OCI-LY1 (cell line): ENCODE data around the gene ZDHHC11B.
"Not testable (repeated sequence)": the region's sequence is repeated elsewhere in the genome, so short reads cannot be mapped to it uniquely, and the experiment has no call there.

Experiments
- H2AFZ ChIP-seq: fragments of 200-600 bp; sonication (generic), shearing (Covaris generic); 2 replicates; pipeline ENCODE4 v1.6.0; 2014; ENCODE audit warnings: antibody characterized with exemption, mild to moderate bottlenecking, low read length
- H3F3A ChIP-seq: fragments of 200-600 bp; sonication (generic), shearing (Covaris generic); 2 replicates; pipeline ENCODE4 v1.6.0; 2014; ENCODE audit warnings: mild to moderate bottlenecking, antibody characterized with exemption, low read length, moderate library complexity; ENCODE audit not compliant: insufficient read depth
- H3K27ac ChIP-seq: fragments of 200-600 bp; sonication (generic); 2 replicates; pipeline ENCODE4 v1.5.1; 2014; ENCODE audit warnings: low read length, mixed run types, mild to moderate bottlenecking, low read depth; ENCODE audit not compliant: poor library complexity, severe bottlenecking
- H3K27me3 ChIP-seq: fragments of 200-600 bp; sonication (generic); 2 replicates; pipeline ENCODE4 v1.6.0; 2014; ENCODE audit warnings: antibody characterized with exemption, mild to moderate bottlenecking, low read length, moderate library complexity; ENCODE audit not compliant: insufficient read depth
- H3K36me3 ChIP-seq: fragments of 200-600 bp; sonication (generic); 2 replicates; pipeline ENCODE4 v1.6.1; 2014; ENCODE audit warnings: mild to moderate bottlenecking, antibody characterized with exemption, low read length, moderate library complexity, mixed read lengths; ENCODE audit not compliant: insufficient read depth
- H3K4me1 ChIP-seq: fragments of 200-600 bp; sonication (generic); 2 replicates; pipeline ENCODE4 v1.5.1; 2014; ENCODE audit warnings: mild to moderate bottlenecking, low read length, moderate library complexity; ENCODE audit not compliant: insufficient read depth, severe bottlenecking
- H3K4me2 ChIP-seq: fragments of 200-600 bp; sonication (generic), shearing (Covaris generic); 2 replicates; pipeline ENCODE4 v1.6.1; 2014; ENCODE audit warnings: low read length
- H3K4me3 ChIP-seq: fragments of 200-600 bp; sonication (generic); 2 replicates; pipeline ENCODE4 v1.5.1; 2014; ENCODE audit warnings: low read length, low read depth, mild to moderate bottlenecking, mixed read lengths; ENCODE audit not compliant: poor library complexity, severe bottlenecking
- H3K79me2 ChIP-seq: fragments of 200-600 bp; shearing (Covaris generic); 2 replicates; pipeline ENCODE4 v1.6.1; 2016; ENCODE audit warnings: mixed run types, low read length, mixed read lengths; ENCODE audit not compliant: insufficient read depth
- H3K9ac ChIP-seq: fragments of 200-600 bp; sonication (generic), shearing (Covaris generic); 2 replicates; pipeline ENCODE4 v1.6.1; 2014; ENCODE audit warnings: mild to moderate bottlenecking, low read length, mixed read lengths
- H3K9me2 ChIP-seq: fragments of 200-600 bp; sonication (generic), shearing (Covaris generic); 2 replicates; pipeline ENCODE4 v1.6.1; 2014; ENCODE audit warnings: low read depth, mild to moderate bottlenecking, low read length, mixed read lengths
- H3K9me3 ChIP-seq: fragments of 200-600 bp; shearing (Covaris generic); 2 replicates; pipeline ENCODE4 v1.6.1; 2014; ENCODE audit warnings: low read length, mixed read lengths
- H4K20me1 ChIP-seq: fragments of 200-600 bp; sonication (generic), shearing (Covaris generic); 2 replicates; pipeline ENCODE4 v1.6.0; 2016; ENCODE audit warnings: mild to moderate bottlenecking, low read length; ENCODE audit not compliant: insufficient read depth
- EZH2 ChIP-seq: fragments of 200-600 bp; sonication (generic), shearing (Covaris generic); IDR thresholded peaks from 2 replicates; pipeline ENCODE4 v1.8.0; 2017; ENCODE audit warnings: borderline replicate concordance, mixed run types, mild to moderate bottlenecking, antibody characterized with exemption, low read length, moderate library complexity, mixed read lengths
- TF ChIP-seq, protein P1 (sequence below): fragments of 200-600 bp; sonication (generic), shearing (Covaris generic); IDR thresholded peaks from 2 replicates; pipeline ENCODE4 v1.5.1; 2017; ENCODE audit warnings: mild to moderate bottlenecking, antibody characterized with exemption, low read length, moderate library complexity, mixed read lengths

ZDHHC11B gene

DNA sequence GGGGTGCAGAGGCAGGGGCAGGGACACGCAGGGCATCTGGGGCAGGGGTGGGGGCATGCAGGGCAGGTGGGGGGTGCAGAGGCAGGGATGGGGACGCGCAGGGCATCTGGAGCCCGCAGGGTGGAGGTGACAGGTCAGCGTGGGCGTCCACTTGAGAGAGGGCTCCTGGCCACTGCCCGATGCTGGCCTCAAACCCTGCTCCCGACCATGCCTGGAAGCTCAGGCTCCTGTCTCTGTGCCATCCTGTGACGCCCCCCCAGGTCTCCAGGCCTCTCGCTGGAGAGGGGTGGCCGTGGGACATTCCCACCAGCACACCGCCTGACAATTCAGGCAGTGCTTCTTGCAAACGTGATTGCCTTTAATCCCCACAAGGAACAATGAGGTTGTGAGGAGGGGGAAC is 33.0 kb downstream of the ZDHHC11B start:
- Histone ChIP-seq H3K79me2 (no peaks in the 10 kb centered on the region), H3F3A (no peaks in the 10 kb centered on the region), H3K27me3 (no peaks in the 10 kb centered on the region), H3K36me3 (no peaks in the 10 kb centered on the region), H3K27ac (no peak overlapping the region), H3K4me3 (no peak overlapping the region), H3K4me1 (no peaks in the 10 kb centered on the region), H3K9ac (no peak overlapping the region), H3K4me2 (no peak overlapping the region), H3K9me2 (no peaks in the 10 kb centered on the region), H3K9me3 (no peaks in the 10 kb centered on the region), H2AFZ (no peak overlapping the region), H4K20me1 (no peaks in the 10 kb centered on the region)
- TF ChIP-seq EZH2: no peak
- TF ChIP-seq, protein P1, sequence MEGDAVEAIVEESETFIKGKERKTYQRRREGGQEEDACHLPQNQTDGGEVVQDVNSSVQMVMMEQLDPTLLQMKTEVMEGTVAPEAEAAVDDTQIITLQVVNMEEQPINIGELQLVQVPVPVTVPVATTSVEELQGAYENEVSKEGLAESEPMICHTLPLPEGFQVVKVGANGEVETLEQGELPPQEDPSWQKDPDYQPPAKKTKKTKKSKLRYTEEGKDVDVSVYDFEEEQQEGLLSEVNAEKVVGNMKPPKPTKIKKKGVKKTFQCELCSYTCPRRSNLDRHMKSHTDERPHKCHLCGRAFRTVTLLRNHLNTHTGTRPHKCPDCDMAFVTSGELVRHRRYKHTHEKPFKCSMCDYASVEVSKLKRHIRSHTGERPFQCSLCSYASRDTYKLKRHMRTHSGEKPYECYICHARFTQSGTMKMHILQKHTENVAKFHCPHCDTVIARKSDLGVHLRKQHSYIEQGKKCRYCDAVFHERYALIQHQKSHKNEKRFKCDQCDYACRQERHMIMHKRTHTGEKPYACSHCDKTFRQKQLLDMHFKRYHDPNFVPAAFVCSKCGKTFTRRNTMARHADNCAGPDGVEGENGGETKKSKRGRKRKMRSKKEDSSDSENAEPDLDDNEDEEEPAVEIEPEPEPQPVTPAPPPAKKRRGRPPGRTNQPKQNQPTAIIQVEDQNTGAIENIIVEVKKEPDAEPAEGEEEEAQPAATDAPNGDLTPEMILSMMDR: no peak

DNA sequence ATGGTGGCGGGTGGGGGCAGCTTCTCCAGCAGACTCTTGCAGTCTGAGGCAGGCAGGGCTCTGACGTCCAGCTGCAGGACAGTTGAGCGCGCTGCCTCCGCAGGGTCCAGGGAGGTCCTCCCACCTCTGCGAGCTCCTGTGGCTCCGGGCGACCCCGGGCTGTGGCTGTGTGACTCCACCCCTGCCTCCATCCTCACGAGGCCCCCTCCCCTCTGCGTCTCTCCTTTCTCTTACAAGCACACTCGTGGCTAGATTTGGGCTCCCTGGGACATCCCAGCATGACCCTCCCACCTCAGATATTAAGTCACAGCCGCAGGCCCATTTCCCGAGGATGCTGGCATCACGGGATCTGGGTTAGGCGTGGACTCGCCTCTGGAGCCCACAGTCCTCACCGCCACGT is 34.3 kb downstream of the ZDHHC11B start:
- H3K9me3 ChIP-seq, H3K4me1 ChIP-seq, H3K4me3 ChIP-seq, H2AFZ ChIP-seq, H3K9ac ChIP-seq, H3K9me2 ChIP-seq, H3K27ac ChIP-seq, H3K27me3 ChIP-seq, H3K79me2 ChIP-seq, H4K20me1 ChIP-seq, H3K36me3 ChIP-seq, H3F3A ChIP-seq, H3K4me2 ChIP-seq: not testable (repeated sequence)

DNA sequence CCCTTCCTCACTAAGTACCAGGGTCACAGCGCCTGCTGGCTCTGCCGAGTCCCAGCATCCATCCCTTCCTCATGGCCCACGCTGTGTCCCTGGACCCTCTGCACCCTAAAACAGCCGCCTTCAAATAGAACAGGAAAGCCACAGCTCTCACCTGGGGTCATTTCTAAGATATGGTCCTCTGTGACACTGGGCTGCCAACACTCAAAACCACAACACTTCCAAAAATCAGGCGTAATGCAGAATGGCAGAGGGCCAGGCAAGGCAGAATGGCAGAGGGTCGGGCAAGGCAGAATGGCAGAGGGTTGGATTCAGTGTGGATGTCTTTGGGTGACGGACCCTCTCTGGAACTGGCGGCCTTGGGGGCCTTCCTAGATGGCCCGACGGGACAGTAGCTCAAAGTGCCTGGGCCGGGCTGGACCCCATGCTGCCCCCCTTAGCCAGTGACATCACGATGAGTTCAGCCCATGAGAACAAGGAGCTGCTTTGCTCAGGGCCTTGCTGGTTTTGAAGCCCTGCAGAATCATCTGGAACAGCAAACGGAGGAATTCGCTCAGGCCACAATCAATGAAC is 35.3 kb downstream of the ZDHHC11B start:
- no peaks in the 10 kb centered on the region for H3K27me3 ChIP-seq
- H3K27ac ChIP-seq: no peak overlapping the region
- H3K9ac ChIP-seq: no peak overlapping the region
- TF ChIP-seq, protein P1: no peak
- no peak for TF ChIP-seq EZH2
- no peak overlapping the region for H3K4me3 ChIP-seq
- no peak overlapping the region for H2AFZ ChIP-seq
- no peaks in the 10 kb centered on the region for H3K36me3 ChIP-seq
- no peaks in the 10 kb centered on the region for H4K20me1 ChIP-seq
- H3K4me1 ChIP-seq: no peaks in the 10 kb centered on the region
- H3K79me2 ChIP-seq: no peaks in the 10 kb centered on the region
- no peaks in the 10 kb centered on the region for H3K9me2 ChIP-seq
- no peak overlapping the region for H3K4me2 ChIP-seq
- no peaks in the 10 kb centered on the region for H3F3A ChIP-seq
- H3K9me3 ChIP-seq: no peaks in the 10 kb centered on the region

DNA sequence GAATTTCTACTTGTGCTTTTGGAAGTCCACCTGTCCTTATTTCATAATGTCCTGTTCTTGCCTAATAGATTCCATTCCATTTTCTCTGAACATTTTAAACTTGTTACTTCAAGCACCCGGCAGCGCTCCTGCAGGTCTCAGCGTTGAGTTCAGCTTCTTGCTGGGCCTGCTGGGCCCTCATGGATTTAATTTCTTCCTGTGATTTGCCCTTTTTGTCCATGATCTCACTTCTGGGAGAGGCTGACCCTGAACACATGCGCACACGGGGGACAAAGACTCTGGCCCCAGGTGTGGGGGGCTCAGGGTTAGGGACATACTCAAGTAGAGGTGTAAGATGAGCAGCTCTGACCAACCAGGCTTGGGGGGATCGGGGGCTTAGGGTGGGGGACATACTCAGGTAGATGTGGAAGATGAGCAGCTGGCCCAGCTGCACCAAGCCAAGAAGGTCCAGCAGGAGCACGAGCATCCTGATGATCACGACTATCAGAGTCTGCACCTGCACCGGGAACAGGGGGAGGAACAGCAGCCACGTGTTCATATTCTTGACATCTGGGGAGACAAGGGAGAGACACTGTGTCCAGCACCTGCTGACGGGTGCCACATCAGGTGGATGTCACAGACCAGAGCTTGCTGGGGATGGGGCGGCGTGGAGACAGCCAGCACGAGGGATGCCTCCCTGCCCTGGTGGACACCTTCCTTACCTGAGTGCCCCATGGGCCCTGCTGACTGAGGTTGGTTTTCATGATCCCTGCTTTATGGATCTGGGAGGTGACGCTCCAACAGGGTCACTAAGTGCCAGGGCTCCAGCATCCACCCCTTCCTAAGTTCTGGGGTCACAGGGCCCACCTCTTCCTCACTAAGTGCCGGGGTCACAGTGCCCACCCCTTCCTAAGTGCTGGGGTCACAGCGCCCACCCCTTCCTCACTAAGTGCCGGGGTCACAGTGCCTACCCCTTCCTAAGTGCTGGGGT is 36.2 kb downstream of the ZDHHC11B start:
- H3K4me1 ChIP-seq, H3K9ac ChIP-seq, H3K4me2 ChIP-seq, H3K36me3 ChIP-seq, H3F3A ChIP-seq, H4K20me1 ChIP-seq, H3K27me3 ChIP-seq, H2AFZ ChIP-seq, H3K9me2 ChIP-seq, H3K79me2 ChIP-seq, H3K9me3 ChIP-seq, H3K27ac ChIP-seq, H3K4me3 ChIP-seq: not testable (repeated sequence)

DNA sequence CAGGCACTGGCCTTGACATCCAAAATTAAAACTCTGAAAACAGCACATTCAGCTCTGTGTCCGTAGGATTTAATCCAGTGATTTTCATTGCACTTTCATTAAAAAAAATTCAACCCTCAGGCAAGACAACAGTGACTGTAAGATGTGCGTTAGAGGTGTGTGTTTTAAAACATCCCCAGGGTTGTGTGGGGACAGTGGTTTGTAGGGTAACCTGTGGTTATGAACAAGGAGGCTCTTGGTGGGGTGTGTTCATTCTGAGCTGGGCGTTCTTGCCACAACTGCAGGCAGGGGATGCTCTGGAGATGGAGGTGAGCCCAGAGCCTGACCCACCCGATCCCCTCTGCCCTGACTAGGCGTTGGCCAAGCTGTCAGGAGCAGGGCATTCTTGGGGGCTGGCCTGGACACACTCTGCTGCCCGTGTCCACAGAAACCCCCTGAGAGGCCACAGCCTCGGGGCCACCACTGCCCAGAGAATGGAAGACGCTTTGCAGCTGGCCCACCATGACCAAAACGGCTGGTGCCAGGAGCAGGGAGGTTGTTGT is 37.2 kb downstream of the ZDHHC11B start:
- not testable (repeated sequence) for H2AFZ ChIP-seq, H3K9me2 ChIP-seq, H3K36me3 ChIP-seq, H3F3A ChIP-seq, H3K79me2 ChIP-seq, H3K4me1 ChIP-seq, H3K4me2 ChIP-seq, H3K9ac ChIP-seq, H4K20me1 ChIP-seq, H3K27ac ChIP-seq, H3K27me3 ChIP-seq, H3K9me3 ChIP-seq, H3K4me3 ChIP-seq
